CD14-positive monocyte (primary cell): ENCODE measurements around the gene TMEM87B. TPM values are rescaled to one million over a fixed set of nuclear protein-coding genes. Genes with fewer than 3 reads are reported as not detected.
A peak's percentile ranks its signal among the peaks of the same experiment; 100 is the strongest.
"Not testable (repeated sequence)": the region's sequence is repeated elsewhere in the genome, so short reads cannot be mapped to it uniquely, and the experiment has no call there.

Experiments
- DNase-seq, 3 donors: peaks; one replicate each; pipeline ENCODE4 v3.0.0-alpha.2; 2011 to 2022
- H2AFZ ChIP-seq: 2 replicates; pipeline ENCODE4 v1.6.0; 2012; ENCODE audit warnings: mild to moderate bottlenecking, low read depth, low read length, inconsistent platforms; ENCODE audit not compliant: insufficient read depth, poor library complexity, severe bottlenecking
- H3K27ac ChIP-seq, 2 donors: 1 replicate in 1 of 2; 2 replicates in 1 of 2; pipeline ENCODE4 v1.5.1; 2012 to 2013; ENCODE audit warnings: low read length in 2 of 2, control low read depth in 1 of 2, inconsistent platforms in 1 of 2, low read depth in 1 of 2, mild to moderate bottlenecking in 1 of 2
- H3K27me3 ChIP-seq, 2 donors: one replicate each; pipeline versions ENCODE4 v1.6.0 to v1.6.1; 2011 to 2013; ENCODE audit warnings: low read length in 2 of 2; ENCODE audit not compliant: control insufficient read depth in 2 of 2, insufficient read depth in 2 of 2
- H3K36me3 ChIP-seq, 2 donors: replicated peaks in 1 of 2; 1 replicate in 1 of 2; 2 replicates in 1 of 2; pipeline versions ENCODE4 v1.5.1 to v1.6.1; 2012 to 2013; ENCODE audit warnings: low read length in 2 of 2, control low read depth in 1 of 2, inconsistent platforms in 1 of 2, mild to moderate bottlenecking in 1 of 2; ENCODE audit not compliant: insufficient read depth in 2 of 2, control insufficient read depth in 1 of 2
- H3K4me1 ChIP-seq, 2 donors: 1 replicate in 1 of 2; 2 replicates in 1 of 2; pipeline versions ENCODE4 v1.5.1 to v1.6.1; 2012 to 2013; ENCODE audit warnings: low read length in 2 of 2, control low read depth in 1 of 2, inconsistent platforms in 1 of 2, mild to moderate bottlenecking in 1 of 2, moderate library complexity in 1 of 2; ENCODE audit not compliant: insufficient read depth in 2 of 2, control insufficient read depth in 1 of 2
- H3K4me2 ChIP-seq: replicated peaks from 2 replicates; pipeline ENCODE3; 2012; ENCODE audit warnings: low read length, moderate library complexity, mild to moderate bottlenecking; ENCODE audit not compliant: poor library complexity, severe bottlenecking; ENCODE audit errors: extremely low read depth
- H3K4me3 ChIP-seq, 3 experiments: fragments of 200-600 bp in 1 of 3; sonication (generic) in 1 of 3; replicated peaks in 1 of 3; 1 replicate in 2 of 3; 2 replicates in 1 of 3; pipeline ENCODE4 v1.5.1; 2011 to 2013; ENCODE audit warnings: low read length in 3 of 3, mild to moderate bottlenecking in 3 of 3, control low read depth in 2 of 3, low read depth in 2 of 3, inconsistent platforms in 1 of 3, moderate library complexity in 1 of 3
- H3K79me2 ChIP-seq: 2 replicates; pipeline ENCODE4 v1.6.0; 2012; ENCODE audit warnings: mild to moderate bottlenecking, control low read depth, inconsistent platforms, low read length, moderate library complexity; ENCODE audit not compliant: insufficient read depth
- H3K9ac ChIP-seq: 2 replicates; pipeline ENCODE4 v1.6.0; 2017; ENCODE audit warnings: low read length, mild to moderate bottlenecking; ENCODE audit not compliant: insufficient read depth, poor library complexity, severe bottlenecking
- H3K9me3 ChIP-seq, 2 donors: replicated peaks in 1 of 2; 1 replicate in 1 of 2; 2 replicates in 1 of 2; pipeline versions ENCODE4 v1.5.1 to v1.6.1; 2012 to 2013; ENCODE audit warnings: low read length in 2 of 2, control low read depth in 1 of 2; ENCODE audit not compliant: control insufficient read depth in 1 of 2, insufficient read depth in 1 of 2
- H4K20me1 ChIP-seq: 2 replicates; pipeline ENCODE4 v1.6.0; 2012; ENCODE audit warnings: mild to moderate bottlenecking, low read length, control low read depth, moderate library complexity; ENCODE audit not compliant: insufficient read depth
- H3K27ac Mint-ChIP-seq, 7 donors: one replicate each; pipeline ENCODE4 v1.8.0; 2020; ENCODE audit warnings: mild to moderate bottlenecking in 7 of 7, mixed read lengths in 7 of 7, moderate library complexity in 6 of 7, inconsistent platforms in 2 of 7
- H3K27me3 Mint-ChIP-seq, 3 donors: one replicate each; pipeline ENCODE4 v1.8.0; 2021 to 2022; ENCODE audit warnings: low read depth in 3 of 3, mild to moderate bottlenecking in 3 of 3, mixed read lengths in 3 of 3, moderate library complexity in 3 of 3, inconsistent platforms in 1 of 3
- H3K36me3 Mint-ChIP-seq, 2 donors: one replicate each; pipeline ENCODE4 v1.8.0; 2020; ENCODE audit warnings: mixed read lengths in 2 of 2, inconsistent platforms in 1 of 2, mild to moderate bottlenecking in 1 of 2
- H3K4me1 Mint-ChIP-seq: one replicate; pipeline ENCODE4 v1.8.0; 2020; ENCODE audit warnings: mild to moderate bottlenecking, mixed read lengths
- H3K4me3 Mint-ChIP-seq, 2 donors: one replicate each; pipeline ENCODE4 v1.8.0; 2020; ENCODE audit warnings: mild to moderate bottlenecking in 2 of 2, mixed read lengths in 2 of 2, moderate library complexity in 1 of 2
- H3K9me3 Mint-ChIP-seq, 7 donors: one replicate each; pipeline ENCODE4 v1.8.0; 2020 to 2022; ENCODE audit warnings: mixed read lengths in 7 of 7, mild to moderate bottlenecking in 6 of 7, moderate library complexity in 6 of 7, inconsistent platforms in 2 of 7
- CTCF ChIP-seq: fragments of 200-600 bp; IDR thresholded peaks from one replicate; pipeline ENCODE4 v1.8.0; 2022; ENCODE audit warnings: antibody characterized with exemption, mild to moderate bottlenecking
- WGBS: methylation state at CpG from one replicate; pipeline ENCODE4 v1.1.5; 2013; ENCODE audit warnings: missing lambda C conversion rate; ENCODE audit not compliant: insufficient coverage; 5-methylcytosine and 5-hydroxymethylcytosine counted together
- intact Hi-C, 2 donors: fragments of 100-400 bp; cut with micrococcal nuclease; formaldehyde crosslinking; loops; one replicate each; pipeline versions ENCODE4 v1.15.0 to v1.15.1; 2023
- polyA plus RNA-seq, 3 donors: library from polyadenylated mRNA; depleted of rRNA in 1 of 3; unstranded in 2 of 3; stranded (reverse) in 1 of 3; fragments of 300-500 nt in 2 of 3; fragments of >200 nt in 1 of 3; fragmentation: Illumina TruSeq in 2 of 3; gene quantifications; 1 replicate in 2 of 3; 2 replicates in 1 of 3; pipeline ENCODE4 v1.2.3, GENCODE V29; 2012 to 2021

TMEM87B gene
- polyA plus RNA-seq, 3 donors: 9.1 to 13.4 (median 11.4) TPM

- H3K4me2 ChIP-seq, H3K4me1 ChIP-seq, intact Hi-C loops, H3K27ac Mint-ChIP-seq, H2AFZ ChIP-seq, H4K20me1 ChIP-seq, H3K27ac ChIP-seq, H3K4me3 ChIP-seq, DNase-seq, H3K79me2 ChIP-seq, H3K9ac ChIP-seq, H3K36me3 ChIP-seq: not testable (repeated sequence)
- Histone ChIP-seq H3K27me3 (peaks cover 24 to 41% of the 10 kb centered on the region in 2 donors), H3K9me3 (peaks cover 5 to 11% of the 10 kb centered on the region in 2 donors)
- Mint-ChIP-seq H3K4me1 (peaks cover 17% of the 10 kb centered on the region), H3K9me3 (peaks cover 0 to 15% (median 7%) of the 10 kb centered on the region in 7 donors), H3K36me3 (peaks cover 0 to 11% of the 10 kb centered on the region in 2 donors), H3K27me3 (peaks cover 59 to 61% (median 59%) of the 10 kb centered on the region in 3 donors), H3K4me3 (peak overlapping the region in 1 of 2 donors; percentile 76)
- WGBS: 8% methylated on average over 31 of the region's 38 CpGs
These were observed 84.7 kb downstream of the TMEM87B start for GRCh38 chr2:112139661-112140204.

GRCh38 chr2:112140205-112140802 lies 85.2 kb downstream of the TMEM87B start:
- Histone ChIP-seq H3K4me2 (peak overlapping the region; percentile 16), H3K9ac (no peak overlapping the region), H3K36me3 (no peaks in the 10 kb centered on the region), H3K27me3 (peaks cover 24 to 41% of the 10 kb centered on the region in 2 donors), H3K27ac (no peak overlapping the region), H3K9me3 (peaks cover 5 to 11% of the 10 kb centered on the region in 2 donors), H3K4me3 (no peak overlapping the region), H4K20me1 (no peaks in the 10 kb centered on the region), H2AFZ (no peak overlapping the region), H3K4me1 (peaks cover 5 to 9% of the 10 kb centered on the region in 2 donors), H3K79me2 (no peaks in the 10 kb centered on the region)
- WGBS: 13% methylated on average over 26 of the region's 30 CpGs
- H3K36me3 Mint-ChIP-seq: peaks cover 0 to 11% of the 10 kb centered on the region in 2 donors
- intact Hi-C loops: no loop called here
- peak overlapping the region in 1 of 2 donors; percentile 76 for H3K4me3 Mint-ChIP-seq
- TF ChIP-seq CTCF: no peak
- peaks cover 57 to 59% (median 59%) of the 10 kb centered on the region in 3 donors for H3K27me3 Mint-ChIP-seq
- H3K4me1 Mint-ChIP-seq: peaks cover 17% of the 10 kb centered on the region
- H3K9me3 Mint-ChIP-seq: peaks cover 0 to 15% (median 7%) of the 10 kb centered on the region in 7 donors
- no peak for DNase-seq
- no peak overlapping the region for H3K27ac Mint-ChIP-seq
